WTC11 (cell line): ENCODE results near the gene PC.

Source experiments
- ETV6 ChIP-seq: sonication (generic); formaldehyde crosslinking; IDR thresholded peaks from 2 replicates; pipeline ENCODE4 v1.8.1; 2022; ENCODE audit warnings: mild to moderate bottlenecking, missing genetic modification reagents
- FOXK1 ChIP-seq: sonication (generic); formaldehyde crosslinking; IDR thresholded peaks from 2 replicates; pipeline ENCODE4 v1.8.0; 2022; ENCODE audit warnings: mild to moderate bottlenecking, moderate library complexity, missing genetic modification reagents
- TF ChIP-seq, protein P1 (sequence below): fragments of 200-600 bp; IDR thresholded peaks from 2 replicates; pipeline ENCODE4 v1.8.0; 2022; ENCODE audit warnings: antibody characterized with exemption
- TF ChIP-seq, protein P2 (sequence below): sonication (generic); formaldehyde crosslinking; IDR thresholded peaks from 2 replicates; pipeline ENCODE4 v1.8.1; 2023; ENCODE audit warnings: mild to moderate bottlenecking, missing genetic modification reagents
- TF ChIP-seq, protein P3 (sequence below): sonication (generic); formaldehyde crosslinking; IDR thresholded peaks from 2 replicates; pipeline ENCODE4 v1.8.0; 2022; ENCODE audit warnings: mild to moderate bottlenecking, missing genetic modification reagents
- TF ChIP-seq, protein P4 (sequence below): fragments of 250-450 bp; sonication (Bioruptor Pico); IDR thresholded peaks from 2 replicates; pipeline ENCODE4 v1.9.0; 2021; ENCODE audit warnings: mild to moderate bottlenecking
- TF ChIP-seq, protein P5 (sequence below): sonication (generic); formaldehyde crosslinking; IDR thresholded peaks from 2 replicates; pipeline ENCODE4 v1.8.0; 2023; ENCODE audit warnings: mild to moderate bottlenecking, missing genetic modification reagents
- TF ChIP-seq, protein P6 (sequence below): fragments of 250-450 bp; sonication (Bioruptor Pico); IDR thresholded peaks from 2 replicates; pipeline ENCODE4 v1.9.0; 2021; ENCODE audit warnings: moderate library complexity, mild to moderate bottlenecking, inconsistent platforms, borderline replicate concordance
- TF ChIP-seq, protein P7 (sequence below): sonication (generic); formaldehyde crosslinking; IDR thresholded peaks from 2 replicates; pipeline ENCODE4 v1.8.1; 2023; ENCODE audit warnings: mild to moderate bottlenecking, missing genetic modification reagents
- TF ChIP-seq, protein P8 (sequence below): fragments of 250-450 bp; sonication (Bioruptor Pico); IDR thresholded peaks from 2 replicates; pipeline ENCODE4 v1.9.0; 2021; ENCODE audit warnings: mild to moderate bottlenecking

DNA sequence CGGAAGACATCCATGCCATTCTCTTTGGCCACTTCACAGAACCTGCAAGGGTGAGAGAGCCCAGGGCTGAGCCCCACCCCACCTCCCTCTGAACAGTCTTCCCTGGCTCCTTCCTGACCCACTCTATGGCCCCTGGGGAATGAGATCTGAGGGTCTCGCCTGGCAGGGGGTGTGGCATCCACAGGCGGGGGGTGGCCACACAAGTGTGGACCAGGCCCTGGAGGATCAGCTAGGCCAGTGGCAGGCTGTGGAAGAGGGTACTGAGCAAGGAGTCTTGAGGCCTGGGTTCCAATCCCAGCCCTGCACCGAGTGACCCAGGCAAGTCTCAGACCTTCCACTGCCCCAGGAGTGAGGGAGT, 107.0 kb downstream of the PC start:
- TF ChIP-seq, protein P1, sequence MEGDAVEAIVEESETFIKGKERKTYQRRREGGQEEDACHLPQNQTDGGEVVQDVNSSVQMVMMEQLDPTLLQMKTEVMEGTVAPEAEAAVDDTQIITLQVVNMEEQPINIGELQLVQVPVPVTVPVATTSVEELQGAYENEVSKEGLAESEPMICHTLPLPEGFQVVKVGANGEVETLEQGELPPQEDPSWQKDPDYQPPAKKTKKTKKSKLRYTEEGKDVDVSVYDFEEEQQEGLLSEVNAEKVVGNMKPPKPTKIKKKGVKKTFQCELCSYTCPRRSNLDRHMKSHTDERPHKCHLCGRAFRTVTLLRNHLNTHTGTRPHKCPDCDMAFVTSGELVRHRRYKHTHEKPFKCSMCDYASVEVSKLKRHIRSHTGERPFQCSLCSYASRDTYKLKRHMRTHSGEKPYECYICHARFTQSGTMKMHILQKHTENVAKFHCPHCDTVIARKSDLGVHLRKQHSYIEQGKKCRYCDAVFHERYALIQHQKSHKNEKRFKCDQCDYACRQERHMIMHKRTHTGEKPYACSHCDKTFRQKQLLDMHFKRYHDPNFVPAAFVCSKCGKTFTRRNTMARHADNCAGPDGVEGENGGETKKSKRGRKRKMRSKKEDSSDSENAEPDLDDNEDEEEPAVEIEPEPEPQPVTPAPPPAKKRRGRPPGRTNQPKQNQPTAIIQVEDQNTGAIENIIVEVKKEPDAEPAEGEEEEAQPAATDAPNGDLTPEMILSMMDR = no peak
- TF ChIP-seq, protein P2, sequence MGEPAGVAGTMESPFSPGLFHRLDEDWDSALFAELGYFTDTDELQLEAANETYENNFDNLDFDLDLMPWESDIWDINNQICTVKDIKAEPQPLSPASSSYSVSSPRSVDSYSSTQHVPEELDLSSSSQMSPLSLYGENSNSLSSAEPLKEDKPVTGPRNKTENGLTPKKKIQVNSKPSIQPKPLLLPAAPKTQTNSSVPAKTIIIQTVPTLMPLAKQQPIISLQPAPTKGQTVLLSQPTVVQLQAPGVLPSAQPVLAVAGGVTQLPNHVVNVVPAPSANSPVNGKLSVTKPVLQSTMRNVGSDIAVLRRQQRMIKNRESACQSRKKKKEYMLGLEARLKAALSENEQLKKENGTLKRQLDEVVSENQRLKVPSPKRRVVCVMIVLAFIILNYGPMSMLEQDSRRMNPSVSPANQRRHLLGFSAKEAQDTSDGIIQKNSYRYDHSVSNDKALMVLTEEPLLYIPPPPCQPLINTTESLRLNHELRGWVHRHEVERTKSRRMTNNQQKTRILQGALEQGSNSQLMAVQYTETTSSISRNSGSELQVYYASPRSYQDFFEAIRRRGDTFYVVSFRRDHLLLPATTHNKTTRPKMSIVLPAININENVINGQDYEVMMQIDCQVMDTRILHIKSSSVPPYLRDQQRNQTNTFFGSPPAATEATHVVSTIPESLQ (CRISPR knock-in tag) = no peak
- TF ChIP-seq, protein P3, sequence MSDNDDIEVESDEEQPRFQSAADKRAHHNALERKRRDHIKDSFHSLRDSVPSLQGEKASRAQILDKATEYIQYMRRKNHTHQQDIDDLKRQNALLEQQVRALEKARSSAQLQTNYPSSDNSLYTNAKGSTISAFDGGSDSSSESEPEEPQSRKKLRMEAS (CRISPR knock-in tag) = no peak
- TF ChIP-seq, protein P4, sequence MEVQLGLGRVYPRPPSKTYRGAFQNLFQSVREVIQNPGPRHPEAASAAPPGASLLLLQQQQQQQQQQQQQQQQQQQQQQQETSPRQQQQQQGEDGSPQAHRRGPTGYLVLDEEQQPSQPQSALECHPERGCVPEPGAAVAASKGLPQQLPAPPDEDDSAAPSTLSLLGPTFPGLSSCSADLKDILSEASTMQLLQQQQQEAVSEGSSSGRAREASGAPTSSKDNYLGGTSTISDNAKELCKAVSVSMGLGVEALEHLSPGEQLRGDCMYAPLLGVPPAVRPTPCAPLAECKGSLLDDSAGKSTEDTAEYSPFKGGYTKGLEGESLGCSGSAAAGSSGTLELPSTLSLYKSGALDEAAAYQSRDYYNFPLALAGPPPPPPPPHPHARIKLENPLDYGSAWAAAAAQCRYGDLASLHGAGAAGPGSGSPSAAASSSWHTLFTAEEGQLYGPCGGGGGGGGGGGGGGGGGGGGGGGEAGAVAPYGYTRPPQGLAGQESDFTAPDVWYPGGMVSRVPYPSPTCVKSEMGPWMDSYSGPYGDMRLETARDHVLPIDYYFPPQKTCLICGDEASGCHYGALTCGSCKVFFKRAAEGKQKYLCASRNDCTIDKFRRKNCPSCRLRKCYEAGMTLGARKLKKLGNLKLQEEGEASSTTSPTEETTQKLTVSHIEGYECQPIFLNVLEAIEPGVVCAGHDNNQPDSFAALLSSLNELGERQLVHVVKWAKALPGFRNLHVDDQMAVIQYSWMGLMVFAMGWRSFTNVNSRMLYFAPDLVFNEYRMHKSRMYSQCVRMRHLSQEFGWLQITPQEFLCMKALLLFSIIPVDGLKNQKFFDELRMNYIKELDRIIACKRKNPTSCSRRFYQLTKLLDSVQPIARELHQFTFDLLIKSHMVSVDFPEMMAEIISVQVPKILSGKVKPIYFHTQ (CRISPR knock-in tag) = no peak
- TF ChIP-seq ETV6 (CRISPR knock-in tag) (no peak), FOXK1 (no peak)
- TF ChIP-seq, protein P5, sequence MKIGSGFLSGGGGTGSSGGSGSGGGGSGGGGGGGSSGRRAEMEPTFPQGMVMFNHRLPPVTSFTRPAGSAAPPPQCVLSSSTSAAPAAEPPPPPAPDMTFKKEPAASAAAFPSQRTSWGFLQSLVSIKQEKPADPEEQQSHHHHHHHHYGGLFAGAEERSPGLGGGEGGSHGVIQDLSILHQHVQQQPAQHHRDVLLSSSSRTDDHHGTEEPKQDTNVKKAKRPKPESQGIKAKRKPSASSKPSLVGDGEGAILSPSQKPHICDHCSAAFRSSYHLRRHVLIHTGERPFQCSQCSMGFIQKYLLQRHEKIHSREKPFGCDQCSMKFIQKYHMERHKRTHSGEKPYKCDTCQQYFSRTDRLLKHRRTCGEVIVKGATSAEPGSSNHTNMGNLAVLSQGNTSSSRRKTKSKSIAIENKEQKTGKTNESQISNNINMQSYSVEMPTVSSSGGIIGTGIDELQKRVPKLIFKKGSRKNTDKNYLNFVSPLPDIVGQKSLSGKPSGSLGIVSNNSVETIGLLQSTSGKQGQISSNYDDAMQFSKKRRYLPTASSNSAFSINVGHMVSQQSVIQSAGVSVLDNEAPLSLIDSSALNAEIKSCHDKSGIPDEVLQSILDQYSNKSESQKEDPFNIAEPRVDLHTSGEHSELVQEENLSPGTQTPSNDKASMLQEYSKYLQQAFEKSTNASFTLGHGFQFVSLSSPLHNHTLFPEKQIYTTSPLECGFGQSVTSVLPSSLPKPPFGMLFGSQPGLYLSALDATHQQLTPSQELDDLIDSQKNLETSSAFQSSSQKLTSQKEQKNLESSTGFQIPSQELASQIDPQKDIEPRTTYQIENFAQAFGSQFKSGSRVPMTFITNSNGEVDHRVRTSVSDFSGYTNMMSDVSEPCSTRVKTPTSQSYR (CRISPR knock-in tag) = no peak
- TF ChIP-seq, protein P6, sequence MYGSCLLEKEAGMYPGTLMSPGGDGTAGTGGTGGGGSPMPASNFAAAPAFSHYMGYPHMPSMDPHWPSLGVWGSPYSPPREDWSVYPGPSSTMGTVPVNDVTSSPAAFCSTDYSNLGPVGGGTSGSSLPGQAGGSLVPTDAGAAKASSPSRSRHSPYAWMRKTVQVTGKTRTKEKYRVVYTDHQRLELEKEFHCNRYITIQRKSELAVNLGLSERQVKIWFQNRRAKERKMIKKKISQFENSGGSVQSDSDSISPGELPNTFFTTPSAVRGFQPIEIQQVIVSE (CRISPR knock-in tag) = no peak
- TF ChIP-seq, protein P7, sequence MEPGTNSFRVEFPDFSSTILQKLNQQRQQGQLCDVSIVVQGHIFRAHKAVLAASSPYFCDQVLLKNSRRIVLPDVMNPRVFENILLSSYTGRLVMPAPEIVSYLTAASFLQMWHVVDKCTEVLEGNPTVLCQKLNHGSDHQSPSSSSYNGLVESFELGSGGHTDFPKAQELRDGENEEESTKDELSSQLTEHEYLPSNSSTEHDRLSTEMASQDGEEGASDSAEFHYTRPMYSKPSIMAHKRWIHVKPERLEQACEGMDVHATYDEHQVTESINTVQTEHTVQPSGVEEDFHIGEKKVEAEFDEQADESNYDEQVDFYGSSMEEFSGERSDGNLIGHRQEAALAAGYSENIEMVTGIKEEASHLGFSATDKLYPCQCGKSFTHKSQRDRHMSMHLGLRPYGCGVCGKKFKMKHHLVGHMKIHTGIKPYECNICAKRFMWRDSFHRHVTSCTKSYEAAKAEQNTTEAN (CRISPR knock-in tag) = no peak
- TF ChIP-seq, protein P8, sequence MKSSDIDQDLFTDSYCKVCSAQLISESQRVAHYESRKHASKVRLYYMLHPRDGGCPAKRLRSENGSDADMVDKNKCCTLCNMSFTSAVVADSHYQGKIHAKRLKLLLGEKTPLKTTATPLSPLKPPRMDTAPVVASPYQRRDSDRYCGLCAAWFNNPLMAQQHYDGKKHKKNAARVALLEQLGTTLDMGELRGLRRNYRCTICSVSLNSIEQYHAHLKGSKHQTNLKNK = no peak
